Fibroblast of skin of right quadriceps (primary cell): ENCODE data around the gene GAB2.
"Not testable (repeated sequence)": the region's sequence is repeated elsewhere in the genome, so short reads cannot be mapped to it uniquely, and the experiment has no call there.

Source experiments
- DNase-seq: peaks from one replicate; pipeline ENCODE4 v3.0.0-alpha.2; 2013

The GAB2 gene

GRCh38 chr11:78417175-78417887, at the start of gene GAB2:
GAB2 (minus strand) TSS chr11:78417820; CDS start chr11:78417720, 100 bp downstream.
- no peak for DNase-seq

- no peak for DNase-seq
Observed at GRCh38 chr11:78467370-78467769, 49.8 kb upstream of the GAB2 start.

GRCh38 chr11:78465169-78465942, 47.7 kb upstream of the GAB2 start:
- DNase-seq: no peak

GRCh38 chr11:78464787-78465168, 47.2 kb upstream of the GAB2 start:
- not testable (repeated sequence) for DNase-seq

GRCh38 chr11:78460471-78460870, 42.9 kb upstream of the GAB2 start:
- DNase-seq: peak; percentile 58

- DNase-seq: no peak
Observed at GRCh38 chr11:78459738-78460137, 42.1 kb upstream of the GAB2 start.

- DNase-seq: no peak
Observed at GRCh38 chr11:78457448-78457847, 39.8 kb upstream of the GAB2 start.

- peak; percentile 8 for DNase-seq
Observed at GRCh38 chr11:78453140-78453935, 35.7 kb upstream of the GAB2 start.

- DNase-seq: no peak
Observed at GRCh38 chr11:78451371-78452150, 33.9 kb upstream of the GAB2 start.

- no peak for DNase-seq
Observed at GRCh38 chr11:78450866-78451265, 33.2 kb upstream of the GAB2 start.

- peak; percentile 65 for DNase-seq
Observed at GRCh38 chr11:78449866-78450265, 32.2 kb upstream of the GAB2 start.

- no peak for DNase-seq
Observed at GRCh38 chr11:78446210-78446609, 28.6 kb upstream of the GAB2 start.

- DNase-seq: no peak
Observed at GRCh38 chr11:78444726-78445125, 27.1 kb upstream of the GAB2 start.

- DNase-seq: no peak
Observed at GRCh38 chr11:78441956-78442355, 24.3 kb upstream of the GAB2 start.

- no peak for DNase-seq
Observed at GRCh38 chr11:78438298-78438975, 20.8 kb upstream of the GAB2 start.

- DNase-seq: no peak
Observed at GRCh38 chr11:78432956-78433355, 15.3 kb upstream of the GAB2 start.

- peak; percentile 22 for DNase-seq
Observed at GRCh38 chr11:78432058-78432515, 14.5 kb upstream of the GAB2 start.

GRCh38 chr11:78429660-78430059, 12.0 kb upstream of the GAB2 start:
- no peak for DNase-seq

- DNase-seq: no peak
Observed at GRCh38 chr11:78429209-78429608, 11.6 kb upstream of the GAB2 start.

- no peak for DNase-seq
Observed at GRCh38 chr11:78428773-78429172, 11.2 kb upstream of the GAB2 start.

GRCh38 chr11:78428266-78428636, 10.6 kb upstream of the GAB2 start:
- no peak for DNase-seq

- no peak for DNase-seq
Observed at GRCh38 chr11:78427615-78428265, 10.1 kb upstream of the GAB2 start.
